HEK293T (cell line): Measurements from ENCODE around the gene TNPO3.

Experiments used
- PKNOX1 ChIP-seq: fragments of 450-650 bp; IDR thresholded peaks from 2 replicates; pipeline ENCODE4 v1.6.1; 2016
- SP1 ChIP-seq: fragments of 450-650 bp; IDR thresholded peaks from 2 replicates; pipeline ENCODE4 v1.6.1; 2017
- SUZ12 ChIP-seq: fragments of 450-650 bp; IDR thresholded peaks from 2 replicates; pipeline ENCODE4 v1.6.1; 2016; ENCODE audit warnings: mild to moderate bottlenecking

GRCh38 chr7:128921866-128922440 lies 133.0 kb downstream of the TNPO3 start:
- TF ChIP-seq PKNOX1 = no peak
- TF ChIP-seq SUZ12 = no peak
- TF ChIP-seq SP1 = no peak
